Pancreas (tissue), 10 donors: ENCODE measurements around the gene POU4F1. TPM values are rescaled to one million over a fixed set of nuclear protein-coding genes. Genes with fewer than 3 reads are reported as not detected.

Experiments
- ATAC-seq, 4 donors: fragments of 200-7000 bp; cut with Tn5 transposase; one replicate each; pipeline versions ENCODE4 v1.8.0 to v1.9.1; 2020; ENCODE audit warnings: mild to moderate bottlenecking in 4 of 4, moderate library complexity in 4 of 4
- DNase-seq, 6 donors: peaks; one replicate each; pipeline ENCODE4 v3.0.0-alpha.2; 2020
- FAIRE-seq: peaks from 2 replicates; lab custom pipeline; 2012; peaks lifted over from hg19 to GRCh38; lab: Jason Lieb, UNC
- H3K27ac ChIP-seq, 4 donors: fragments of 200-600 bp; sonication (generic); 1 replicate in 3 of 4; 2 replicates in 1 of 4; pipeline versions ENCODE4 v1.5.0 to v1.8.0; 2020
- H3K27me3 ChIP-seq, 4 donors: fragments of 200-600 bp; one replicate each; pipeline ENCODE4 v1.8.0; 2021
- H3K36me3 ChIP-seq, 3 donors: fragments of 200-600 bp; sonication (generic) in 1 of 3; one replicate each; pipeline versions ENCODE4 v1.5.0 to v1.8.0; 2020 to 2021
- H3K4me1 ChIP-seq, 3 donors: fragments of 200-600 bp; one replicate each; pipeline ENCODE4 v1.8.0; 2021
- H3K4me3 ChIP-seq, 4 donors: fragments of 200-600 bp; sonication (generic) in 2 of 4; one replicate each; pipeline versions ENCODE4 v1.5.0 to v1.8.0; 2020 to 2021
- H3K9me3 ChIP-seq, 4 donors: fragments of 200-600 bp; one replicate each; pipeline ENCODE4 v1.8.0; 2021
- CTCF ChIP-seq, 4 donors: fragments of 200-600 bp; sonication (generic) in 3 of 4; IDR thresholded peaks; one replicate each; pipeline versions ENCODE4 v1.5.0 to v1.8.0; 2021; ENCODE audit warnings: antibody characterized with exemption in 4 of 4
- WGBS, 2 donors: extraction: QIAGEN DNeasy Blood & Tissue Kit; methylation state at CpG; one replicate each; pipeline ENCODE4 v1.1.7; 2013; 5-methylcytosine and 5-hydroxymethylcytosine counted together
- intact Hi-C, 3 donors: fragments of 100-400 bp; cut with DNase I; formaldehyde crosslinking; loops; one replicate each; pipeline versions ENCODE4 v1.11.1 to v1.14.2; 2022
- polyA plus RNA-seq, 2 donors: library from polyadenylated mRNA; stranded (reverse); fragments of 200-250 nt; gene quantifications; one replicate each; pipeline ENCODE4 v1.2.3, GENCODE V29; 2013
- total RNA-seq, 6 donors: library from RNA; stranded (reverse); fragmentation: NEBNext Ultra II Directional in 4 of 6; extraction: Animal tissue kit (Norgen Biotek cat#: 25700) in 4 of 6; gene quantifications; one replicate each; pipeline versions ENCODE4 v1.2.1 to v1.2.4, GENCODE V29; 2021 to 2023
- donor health status: healthy with polysubstance abuse.
- donor health status: DM: no; HTN: no; CAD: no; lungs with moderate emphysema.
- donor health status: DM: no; HTN: no; CAD: no.
- donor health status: control.
- donor health status: control.
- donor health status: Bipolar disorder and iron deficiency.
- donor health status: DM: yes; HTN: yes; CAD: no.
- donor health status: DM: no; HTN: no; CAD: no.
- donor health status: DM: no; HTN: no; CAD: no.
- donor health status: DM: yes; HTN: yes; CAD: no.

POU4F1 gene
- total and polyA plus RNA-seq, 8 donors: 0.02 to 0.06 (median 0.04) TPM; not detected in 5

GRCh38 chr13:78576261-78576660 lies 27.1 kb downstream of the POU4F1 start:
- ATAC-seq: no peak

GRCh38 chr13:78572459-78572858 lies 30.9 kb downstream of the POU4F1 start:
- no peak for ATAC-seq
- intact Hi-C loops: no loop called here
- no peak for TF ChIP-seq CTCF (IDR thresholded peaks at IDR 0.05)
- Histone ChIP-seq H3K36me3 (no peaks in the 10 kb centered on the region), H3K4me1 (no peaks in the 10 kb centered on the region), H3K27ac (no peak overlapping the region), H3K27me3 (no peaks in the 10 kb centered on the region), H3K4me3 (no peak overlapping the region), H3K9me3 (no peaks in the 10 kb centered on the region)
- no peak for FAIRE-seq
- no peak for DNase-seq
- 39 to 45% methylated on average over 5 of the region's 5 CpGs for WGBS, 2 donors

More at GRCh38 chr13:78576261-78576660, 27.1 kb downstream of the POU4F1 start:
- DNase-seq (no peak), FAIRE-seq (no peak)
- H3K4me1 ChIP-seq: no peaks in the 10 kb centered on the region
- no peaks in the 10 kb centered on the region for H3K9me3 ChIP-seq
- H3K27me3 ChIP-seq: no peaks in the 10 kb centered on the region
- no peak for TF ChIP-seq CTCF (IDR thresholded peaks at IDR 0.05)
- no peaks in the 10 kb centered on the region for H3K36me3 ChIP-seq
- intact Hi-C loops: no loop called here
- no peak overlapping the region for H3K4me3 ChIP-seq
- 77 to 83% methylated on average over 4 of the region's 4 CpGs for WGBS, 2 donors
- no peak overlapping the region for H3K27ac ChIP-seq

- peak; percentile 54 for FAIRE-seq
- WGBS, 2 donors: 70 to 79% methylated on average over 1 of the region's 1 CpG
- TF ChIP-seq CTCF (IDR thresholded peaks at IDR 0.05): no peak
These were observed 34.3 kb downstream of the POU4F1 start for GRCh38 chr13:78569029-78569428.

GRCh38 chr13:78566631-78567030 lies 36.7 kb downstream of the POU4F1 start:
- TF ChIP-seq CTCF (IDR thresholded peaks at IDR 0.05): no peak
- no peak for ATAC-seq
- Histone ChIP-seq H3K27ac (no peak overlapping the region), H3K36me3 (no peaks in the 10 kb centered on the region), H3K4me3 (no peak overlapping the region), H3K27me3 (no peaks in the 10 kb centered on the region), H3K9me3 (no peaks in the 10 kb centered on the region), H3K4me1 (no peaks in the 10 kb centered on the region)
- intact Hi-C loops: no loop called here
- 59 to 72% methylated on average over 5 of the region's 5 CpGs for WGBS, 2 donors
- no peak for FAIRE-seq
- no peak for DNase-seq

More at GRCh38 chr13:78569029-78569428, 34.3 kb downstream of the POU4F1 start:
- no peak overlapping the region for H3K27ac ChIP-seq
- DNase-seq (no peak), ATAC-seq (no peak)
- intact Hi-C loops: no loop called here
- no peak overlapping the region for H3K4me3 ChIP-seq
- no peaks in the 10 kb centered on the region for H3K27me3 ChIP-seq
- H3K36me3 ChIP-seq: no peaks in the 10 kb centered on the region
- H3K4me1 ChIP-seq: no peaks in the 10 kb centered on the region
- H3K9me3 ChIP-seq: no peaks in the 10 kb centered on the region

- 19 to 21% methylated on average over 5 of the region's 5 CpGs for WGBS, 2 donors
- DNase-seq (no peak), ATAC-seq (no peak), FAIRE-seq (no peak)
- Histone ChIP-seq H3K4me3 (no peak overlapping the region), H3K27ac (no peak overlapping the region), H3K4me1 (no peaks in the 10 kb centered on the region), H3K27me3 (no peaks in the 10 kb centered on the region), H3K36me3 (no peaks in the 10 kb centered on the region), H3K9me3 (no peaks in the 10 kb centered on the region)
- TF ChIP-seq CTCF (IDR thresholded peaks at IDR 0.05): no peak
- intact Hi-C loops: no loop called here
These were observed 41.0 kb downstream of the POU4F1 start for GRCh38 chr13:78562237-78562889.
